T-helper 2 cell treated with Interferon-gamma antibody and Interleukin-4, amounts not matched to agents 5 μg/mL and 100 μg/mL, for 36 hours (primary cell): ENCODE data around the gene PDPK1.

Experiments
- DNase-seq: peaks from one replicate; pipeline ENCODE4 v3.0.0; 2021; ENCODE audit warnings: low spot score
- H3K27ac Mint-ChIP-seq: one replicate; pipeline ENCODE4 v1.8.0; 2021; ENCODE audit warnings: mild to moderate bottlenecking, mixed read lengths
- H3K27me3 Mint-ChIP-seq: one replicate; pipeline ENCODE4 v1.8.0; 2021; ENCODE audit warnings: low read depth, mixed read lengths
- H3K36me3 Mint-ChIP-seq: one replicate; pipeline ENCODE4 v1.8.0; 2021; ENCODE audit warnings: low read depth, mixed read lengths
- H3K4me1 Mint-ChIP-seq: one replicate; pipeline ENCODE4 v1.8.0; 2021; ENCODE audit warnings: low read depth, mixed read lengths
- H3K4me3 Mint-ChIP-seq: one replicate; pipeline ENCODE4 v1.8.0; 2022; ENCODE audit warnings: mild to moderate bottlenecking, moderate library complexity, mixed read lengths
- H3K9me3 Mint-ChIP-seq: one replicate; pipeline ENCODE4 v1.8.0; 2021; ENCODE audit warnings: mixed read lengths

The PDPK1 gene

DNA sequence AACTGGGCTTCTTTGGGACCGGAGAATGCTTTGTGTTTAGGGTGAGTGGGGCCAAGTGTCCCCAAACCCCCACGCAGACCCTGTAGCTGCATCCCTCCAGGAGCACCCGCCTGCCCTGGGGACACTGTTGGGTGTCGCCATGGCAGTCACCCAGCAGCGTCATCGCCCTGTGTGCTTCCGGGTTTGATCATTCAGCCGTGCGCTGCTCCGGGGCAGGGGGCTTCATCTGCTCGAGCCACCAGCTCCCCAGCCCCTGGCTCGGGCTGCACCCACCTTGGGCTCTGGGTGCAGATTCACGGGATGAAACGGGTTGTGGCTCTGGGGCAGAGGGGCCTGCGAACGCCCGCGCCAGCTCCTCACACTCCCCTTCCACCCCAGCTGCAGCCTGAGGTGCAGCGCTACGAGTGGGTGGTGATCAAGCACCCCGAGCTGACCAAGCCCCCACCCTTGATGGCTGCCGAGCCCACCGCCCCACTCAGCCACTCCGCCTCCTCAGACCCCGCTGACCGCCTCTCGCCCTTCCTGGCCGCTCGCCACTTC lies 37.9 kb upstream of the PDPK1 start:
- Mint-ChIP-seq H3K27me3 (no peaks in the 10 kb centered on the region), H3K4me3 (no peak overlapping the region), H3K36me3 (peaks cover 1% of the 10 kb centered on the region), H3K9me3 (no peaks in the 10 kb centered on the region), H3K4me1 (no peaks in the 10 kb centered on the region), H3K27ac (no peak overlapping the region)
- no peak for DNase-seq

- DNase-seq, result no peak
- Mint-ChIP-seq H3K27me3 (no peaks in the 10 kb centered on the region), H3K27ac (no peak overlapping the region), H3K9me3 (no peaks in the 10 kb centered on the region), H3K4me3 (no peak overlapping the region), H3K36me3 (peaks cover 1% of the 10 kb centered on the region), H3K4me1 (no peaks in the 10 kb centered on the region)
These were observed 37.3 kb upstream of the PDPK1 start for GRCh38 chr16:2500430-2500917.

DNA sequence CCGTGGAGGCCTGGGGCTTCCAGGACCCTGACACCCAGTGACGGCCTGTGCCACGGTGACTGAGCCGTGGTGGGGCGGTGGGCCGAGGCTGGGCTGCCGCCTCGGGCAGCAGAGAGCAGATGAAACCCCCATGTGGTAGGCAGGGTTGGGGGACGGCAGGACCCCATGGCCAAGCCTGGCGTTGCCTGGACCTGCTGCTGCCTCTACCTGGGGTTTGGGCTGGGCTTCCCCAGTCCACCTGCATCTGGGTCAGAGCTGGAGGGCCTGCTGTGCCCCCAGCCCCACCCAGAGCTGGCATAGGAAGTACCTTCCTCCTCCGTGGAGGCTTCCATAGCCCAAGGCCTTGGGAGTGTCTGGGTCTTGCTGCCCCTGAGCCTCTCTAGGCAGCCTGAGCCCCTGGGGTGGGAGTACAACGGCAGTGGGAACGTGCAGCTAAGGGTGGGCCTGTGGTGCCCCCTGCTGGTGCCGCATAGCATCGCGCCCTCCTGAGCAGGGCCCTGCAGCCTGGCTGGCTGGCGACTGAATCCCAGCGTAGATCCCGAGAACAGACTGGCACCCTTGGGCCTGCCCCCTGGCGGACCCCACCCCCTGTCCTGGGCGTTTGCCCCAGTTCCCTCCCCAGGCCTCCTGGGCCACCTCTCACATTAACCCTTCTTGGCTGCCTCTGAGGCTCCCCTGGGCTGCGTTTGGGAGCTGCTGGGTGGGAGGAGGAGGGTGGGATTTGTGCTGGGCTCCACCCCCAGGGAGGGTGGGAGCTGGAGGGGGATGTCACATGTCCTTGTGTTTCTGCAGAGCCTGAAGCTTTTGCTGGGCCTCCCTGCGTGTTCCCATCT lies 36.7 kb upstream of the PDPK1 start:
- no peaks in the 10 kb centered on the region for H3K9me3 Mint-ChIP-seq
- H3K4me1 Mint-ChIP-seq, result no peaks in the 10 kb centered on the region
- no peaks in the 10 kb centered on the region for H3K27me3 Mint-ChIP-seq
- H3K4me3 Mint-ChIP-seq, result no peak overlapping the region
- H3K27ac Mint-ChIP-seq, result no peak overlapping the region
- DNase-seq, result peak; percentile 64
- peaks cover 1% of the 10 kb centered on the region for H3K36me3 Mint-ChIP-seq

DNA sequence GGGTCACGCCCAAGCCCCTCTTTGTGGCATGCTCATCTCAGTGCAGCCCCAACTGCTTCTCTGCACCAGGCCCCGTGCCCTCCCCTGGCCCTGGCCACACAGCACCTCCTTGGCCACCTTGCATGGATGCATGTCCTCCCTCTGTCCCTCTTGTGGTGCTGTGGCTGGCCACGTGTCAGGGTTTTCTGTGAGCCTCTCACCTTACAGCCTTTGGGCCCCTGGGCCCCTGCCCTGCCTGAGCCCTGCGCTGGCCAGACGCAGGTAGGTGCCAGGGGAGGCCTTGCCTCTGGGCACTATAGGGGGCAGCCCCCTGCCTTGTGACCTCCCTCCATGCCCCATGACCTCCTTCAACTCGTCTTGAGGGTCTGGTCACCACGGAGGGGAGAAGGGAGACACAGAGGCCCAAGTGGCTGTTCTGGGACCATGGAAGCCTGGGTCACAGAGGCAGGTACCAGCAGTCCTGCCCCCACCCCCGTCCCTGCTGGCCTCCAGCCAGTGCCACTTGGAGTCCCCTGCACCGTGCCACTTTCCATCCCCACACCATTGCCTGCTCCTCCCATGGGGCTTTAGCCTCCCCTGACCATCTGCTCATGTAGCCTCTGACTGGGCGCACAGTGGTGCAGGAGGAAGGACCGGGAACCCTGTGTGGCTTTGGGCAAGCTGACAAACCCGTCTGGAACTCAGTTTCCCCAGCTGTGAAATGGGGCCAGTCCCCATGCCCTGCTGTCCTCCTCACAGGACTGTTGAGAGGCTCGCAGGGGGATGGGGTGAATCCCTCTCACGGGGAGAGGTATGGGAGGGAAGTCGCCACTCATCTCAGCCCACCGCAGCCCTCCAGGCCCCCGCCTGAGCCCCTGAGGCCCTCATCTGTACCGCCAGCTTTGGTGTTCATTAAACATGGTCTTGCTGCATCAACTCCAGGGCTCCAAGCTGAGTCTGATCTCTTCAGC lies 35.6 kb upstream of the PDPK1 start:
- Mint-ChIP-seq H3K4me3 (no peak overlapping the region), H3K36me3 (peaks cover 1% of the 10 kb centered on the region), H3K9me3 (no peaks in the 10 kb centered on the region)

GRCh38 chr16:2505695-2506094 lies 32.1 kb upstream of the PDPK1 start:
- no peaks in the 10 kb centered on the region for H3K27me3 Mint-ChIP-seq
- no peaks in the 10 kb centered on the region for H3K9me3 Mint-ChIP-seq
- H3K4me3 Mint-ChIP-seq, result no peak overlapping the region
- no peaks in the 10 kb centered on the region for H3K36me3 Mint-ChIP-seq
- H3K27ac Mint-ChIP-seq, result no peak overlapping the region
- no peak for DNase-seq
- no peaks in the 10 kb centered on the region for H3K4me1 Mint-ChIP-seq

More for the DNA sequence above, 35.6 kb upstream of the PDPK1 start:
- no peak for DNase-seq
- Mint-ChIP-seq H3K27me3 (no peaks in the 10 kb centered on the region), H3K27ac (no peak overlapping the region), H3K4me1 (no peaks in the 10 kb centered on the region)

DNA sequence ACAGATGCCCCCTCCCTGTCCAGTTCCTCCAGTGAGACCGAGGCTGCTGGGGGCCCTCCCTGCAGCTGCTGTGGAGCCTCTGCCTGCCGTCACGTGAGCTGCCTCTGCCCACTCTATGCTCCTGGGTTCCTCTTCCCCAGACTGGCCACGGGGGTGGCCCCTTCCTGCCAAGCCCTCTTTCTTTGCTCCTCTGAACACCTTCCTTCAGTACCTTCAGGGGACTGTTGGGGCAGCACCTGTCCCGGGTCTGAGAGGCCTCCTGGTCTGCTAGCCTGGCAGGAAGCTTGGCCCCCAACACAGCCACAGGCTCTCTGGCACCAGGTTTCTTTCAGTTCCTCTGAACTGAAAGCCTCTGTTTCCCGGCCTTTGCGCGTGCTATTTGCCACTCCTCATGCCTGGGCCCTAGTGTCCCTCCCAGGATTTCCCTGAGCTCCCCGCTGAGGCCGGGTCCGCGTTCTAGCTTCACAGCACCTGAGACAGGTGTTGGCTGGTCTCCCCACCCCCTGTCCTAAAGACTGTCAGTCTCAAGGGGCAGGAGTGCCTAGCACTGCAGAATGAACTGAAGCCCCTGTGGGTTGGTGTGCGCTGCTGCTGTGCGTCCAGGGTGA lies 30.7 kb upstream of the PDPK1 start:
- Mint-ChIP-seq H3K36me3 (no peaks in the 10 kb centered on the region), H3K27ac (no peak overlapping the region), H3K9me3 (no peaks in the 10 kb centered on the region), H3K27me3 (no peaks in the 10 kb centered on the region), H3K4me3 (no peak overlapping the region), H3K4me1 (no peaks in the 10 kb centered on the region)
- DNase-seq, result no peak

DNA sequence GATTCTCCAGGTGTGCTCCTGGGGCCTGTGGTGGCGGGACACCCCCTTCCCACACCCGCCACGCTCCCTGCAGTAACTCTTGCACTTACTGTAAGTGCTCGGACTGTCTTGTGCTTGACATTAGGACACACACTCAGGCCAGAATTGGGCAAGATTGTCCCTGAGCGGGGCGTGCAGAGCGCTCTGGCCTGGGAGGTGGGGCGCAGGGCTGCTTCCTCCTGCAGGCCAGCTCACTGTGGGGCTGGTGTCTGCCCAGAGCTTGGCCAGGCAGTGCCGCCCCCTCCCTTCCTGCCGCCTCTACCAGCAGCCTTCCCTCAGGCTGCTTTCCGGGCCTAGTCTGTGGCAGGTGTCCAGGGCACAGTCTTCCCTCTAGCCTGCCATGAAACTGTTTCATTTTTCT lies 30.2 kb upstream of the PDPK1 start:
- H3K36me3 Mint-ChIP-seq, result no peaks in the 10 kb centered on the region
- no peaks in the 10 kb centered on the region for H3K9me3 Mint-ChIP-seq
- peaks cover under 1% of the 10 kb centered on the region for H3K4me1 Mint-ChIP-seq
- no peak for DNase-seq
- no peak overlapping the region for H3K27ac Mint-ChIP-seq
- H3K4me3 Mint-ChIP-seq, result no peak overlapping the region
- H3K27me3 Mint-ChIP-seq, result no peaks in the 10 kb centered on the region

DNA sequence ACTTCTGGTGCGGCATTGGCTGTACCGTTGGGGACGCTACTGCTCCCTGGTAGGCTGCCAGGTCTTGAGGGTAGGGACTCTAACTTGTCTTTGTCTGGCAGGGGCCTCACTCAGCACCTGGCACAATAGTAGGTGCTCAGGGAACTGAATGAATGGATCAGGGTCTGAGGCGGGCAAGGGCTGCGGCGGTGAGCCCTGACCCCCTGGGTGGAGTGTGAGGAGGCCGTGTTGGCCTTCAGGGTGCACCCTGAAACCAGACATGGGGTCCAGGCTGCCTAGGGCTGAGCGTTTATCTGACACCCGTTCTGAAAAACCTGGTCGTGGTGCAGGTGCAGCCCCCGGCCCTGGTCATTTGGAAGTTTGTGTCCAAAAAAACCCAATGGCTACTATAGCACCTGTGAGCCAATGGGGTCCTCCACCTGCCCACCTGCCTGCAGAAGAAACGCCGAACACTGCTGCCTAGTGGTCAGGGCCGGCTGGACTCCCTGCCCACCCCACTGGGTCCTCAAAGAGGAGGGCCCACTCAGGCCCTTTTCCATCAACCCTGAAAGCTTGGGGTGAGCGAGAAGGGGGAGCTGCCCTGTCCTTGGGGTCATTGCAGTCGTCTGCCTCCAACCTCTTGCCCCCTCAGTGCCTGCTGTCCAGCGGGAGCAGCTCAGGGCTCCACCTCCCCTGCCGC lies 29.0 kb upstream of the PDPK1 start:
- H3K4me1 Mint-ChIP-seq, result peaks cover 6% of the 10 kb centered on the region
- no peak overlapping the region for H3K27ac Mint-ChIP-seq
- H3K4me3 Mint-ChIP-seq, result no peak overlapping the region

GRCh38 chr16:2511128-2511800 lies 26.6 kb upstream of the PDPK1 start:
- H3K27me3 Mint-ChIP-seq, result no peaks in the 10 kb centered on the region
- H3K36me3 Mint-ChIP-seq, result peaks cover under 1% of the 10 kb centered on the region

More for the DNA sequence above, 29.0 kb upstream of the PDPK1 start:
- no peaks in the 10 kb centered on the region for H3K27me3 Mint-ChIP-seq
- no peaks in the 10 kb centered on the region for H3K36me3 Mint-ChIP-seq
- no peaks in the 10 kb centered on the region for H3K9me3 Mint-ChIP-seq
- no peak for DNase-seq

GRCh38 chr16:2511996-2512734 lies 25.7 kb upstream of the PDPK1 start:
- H3K4me3 Mint-ChIP-seq, result peak overlapping the region; percentile 77
- H3K9me3 Mint-ChIP-seq, result no peaks in the 10 kb centered on the region
- no peaks in the 10 kb centered on the region for H3K27me3 Mint-ChIP-seq
- DNase-seq, result no peak
- H3K27ac Mint-ChIP-seq, result peak overlapping the region; percentile 91
- H3K36me3 Mint-ChIP-seq, result peaks cover 8% of the 10 kb centered on the region
- H3K4me1 Mint-ChIP-seq, result peaks cover 29% of the 10 kb centered on the region

More at GRCh38 chr16:2511128-2511800, 26.6 kb upstream of the PDPK1 start:
- Mint-ChIP-seq H3K4me1 (peaks cover 21% of the 10 kb centered on the region), H3K27ac (no peak overlapping the region), H3K9me3 (no peaks in the 10 kb centered on the region), H3K4me3 (no peak overlapping the region)
- DNase-seq, result no peak

DNA sequence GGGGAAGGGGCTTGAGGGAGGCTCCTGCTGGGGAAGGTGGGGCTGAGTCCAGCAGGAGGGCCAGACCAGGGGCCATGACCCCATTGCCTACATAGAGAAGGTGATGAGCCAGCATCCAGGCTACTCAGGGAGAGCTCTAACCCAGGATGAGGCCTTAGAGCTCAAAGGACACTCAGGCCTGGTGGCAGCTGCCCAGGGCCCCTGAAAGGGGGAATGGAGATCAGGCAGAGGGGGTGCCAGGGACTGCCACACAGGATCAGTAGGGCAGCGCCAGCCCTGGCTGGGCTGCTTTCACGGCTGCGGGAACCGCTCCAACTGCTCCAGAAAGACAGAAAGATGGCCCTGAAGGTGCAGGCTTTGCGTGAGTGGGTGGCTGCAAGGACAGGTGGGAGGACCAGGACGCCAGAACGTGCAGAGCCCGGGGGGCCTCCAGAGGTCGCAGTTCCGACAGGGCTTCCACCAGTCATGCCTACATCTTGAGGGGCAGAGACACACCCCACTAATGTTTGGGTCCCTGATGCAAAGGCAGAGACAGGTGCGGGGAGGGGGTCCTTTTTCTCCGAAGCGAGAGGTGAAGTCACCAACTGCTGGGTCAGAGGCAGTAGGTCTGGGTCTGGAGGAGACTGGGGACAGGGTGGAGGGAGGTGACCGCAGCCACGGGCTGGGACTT lies 25.0 kb upstream of the PDPK1 start:
- Mint-ChIP-seq H3K4me1 (peaks cover 29% of the 10 kb centered on the region), H3K9me3 (no peaks in the 10 kb centered on the region), H3K4me3 (peak overlapping the region; percentile 77), H3K36me3 (peaks cover 10% of the 10 kb centered on the region), H3K27ac (peak overlapping the region; percentile 91), H3K27me3 (no peaks in the 10 kb centered on the region)
- DNase-seq, result no peak
